GM19025 (cell line): ENCODE data around the gene SH3RF1.

ENCODE experiments used
- ATAC-seq: cut with Tn5 transposase; IDR thresholded peaks from one replicate; pipeline ENCODE4 v1.9.1; 2021; ENCODE audit warnings: mild to moderate bottlenecking, low read depth, moderate library complexity; ENCODE audit not compliant: unreplicated experiment

SH3RF1 gene

DNA sequence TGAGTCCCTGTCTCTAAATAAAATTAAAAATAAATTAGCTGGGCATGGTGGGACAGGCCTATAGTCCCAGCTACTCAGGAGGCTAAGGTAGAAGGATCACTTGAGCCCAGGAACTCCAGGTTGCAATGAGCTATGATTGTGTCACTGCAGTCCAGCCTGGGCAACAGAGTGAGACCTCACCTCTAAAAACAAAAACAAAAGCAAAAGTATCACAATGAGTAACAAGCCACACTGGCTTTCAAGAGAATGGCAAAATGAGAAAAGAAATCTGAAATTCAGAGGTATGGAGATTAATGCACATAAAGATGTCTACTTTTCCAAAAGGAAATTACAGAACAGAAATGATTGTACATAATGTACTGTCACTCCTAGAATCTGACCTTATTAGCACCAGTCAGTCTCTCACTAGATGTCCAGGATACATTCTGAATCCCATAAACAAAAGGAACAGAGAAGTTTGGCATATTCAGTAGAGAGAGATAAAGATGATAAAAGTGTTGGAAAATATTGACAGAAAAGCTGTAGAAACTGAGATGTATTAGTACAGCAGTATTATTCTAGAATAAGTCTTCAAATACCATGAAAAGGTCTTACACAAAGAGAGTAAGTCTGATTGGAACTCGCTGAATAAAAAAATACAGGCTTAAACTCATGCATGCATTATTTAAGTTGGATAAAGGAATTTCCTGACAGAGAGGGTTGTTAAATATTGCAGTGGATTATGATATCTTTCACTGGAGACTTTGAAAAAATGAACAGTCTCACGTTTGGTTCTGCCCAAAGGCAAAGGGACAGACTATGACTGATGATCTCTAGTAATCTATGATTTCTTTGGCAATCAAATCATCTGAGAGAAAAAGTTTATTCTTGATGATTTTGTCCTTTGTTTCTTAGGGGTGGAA is 102.5 kb downstream of the SH3RF1 start:
- peak; percentile 88 for ATAC-seq

DNA sequence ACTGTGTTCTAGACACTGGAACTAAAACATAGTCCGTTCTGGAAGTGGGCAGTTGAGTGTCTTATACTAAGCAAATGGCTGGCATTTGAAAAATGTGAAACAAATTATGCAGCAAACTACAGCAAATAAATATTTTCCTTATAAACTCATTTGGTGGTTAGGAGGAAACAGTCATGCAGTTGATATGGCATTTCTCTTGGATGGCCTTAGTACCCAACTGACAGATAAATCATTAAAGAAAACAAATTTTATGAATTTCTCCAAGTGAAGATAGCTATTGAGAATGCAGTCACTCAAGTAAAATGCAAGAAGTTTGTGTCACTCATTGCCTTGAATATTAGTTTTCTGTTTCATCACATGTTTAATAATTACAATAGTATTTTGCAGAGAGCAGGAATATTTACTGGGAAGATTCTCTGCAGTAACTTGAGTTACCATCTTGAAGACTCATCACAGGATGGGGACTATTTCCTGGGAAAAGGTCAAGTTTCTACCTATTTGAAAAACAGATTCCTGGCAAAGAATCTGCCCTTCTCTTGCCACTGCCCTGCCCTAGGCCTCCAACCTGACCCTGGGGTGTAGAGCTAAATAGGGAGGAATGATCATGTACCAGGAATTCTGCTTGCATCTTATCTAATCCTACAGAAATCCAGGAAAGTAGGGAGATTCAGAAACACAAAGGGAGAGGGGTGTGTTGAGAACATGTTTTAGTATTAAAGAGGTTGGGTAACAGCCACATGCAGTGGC is 105.9 kb downstream of the SH3RF1 start:
- ATAC-seq, result no peak

DNA sequence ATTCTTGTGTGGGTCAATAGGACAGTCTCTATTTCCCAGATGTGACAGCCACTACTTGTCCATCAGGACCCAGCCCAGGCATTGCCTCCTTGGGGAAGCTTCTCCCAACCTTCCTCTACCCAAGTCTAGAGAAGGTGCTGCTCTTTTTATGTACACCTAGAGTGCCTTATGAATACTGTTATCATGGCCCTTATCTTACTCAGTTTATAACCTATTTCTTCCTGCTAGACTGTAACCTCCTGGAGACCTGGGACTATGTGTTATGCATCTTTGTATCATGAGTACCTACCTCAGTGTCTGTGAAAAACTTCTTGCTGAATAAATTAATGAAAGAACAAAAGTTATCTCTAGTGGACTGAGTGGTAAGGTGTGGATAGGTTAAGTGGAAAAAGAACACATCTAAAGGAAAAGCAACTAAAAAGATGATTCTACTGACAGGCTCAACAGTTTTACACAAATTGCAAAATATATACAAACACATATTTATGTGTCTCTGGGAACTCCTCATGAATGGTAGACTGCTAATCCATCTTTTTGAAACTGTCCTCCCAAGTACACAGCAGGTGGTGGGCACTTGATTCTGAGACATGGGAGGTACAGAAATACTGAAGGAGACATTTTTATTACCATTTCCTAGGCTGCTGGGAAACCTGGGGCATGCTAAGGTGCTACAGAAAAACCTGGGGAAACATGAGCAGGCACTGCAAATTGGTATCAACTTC is 106.6 kb downstream of the SH3RF1 start:
- no peak for ATAC-seq

DNA sequence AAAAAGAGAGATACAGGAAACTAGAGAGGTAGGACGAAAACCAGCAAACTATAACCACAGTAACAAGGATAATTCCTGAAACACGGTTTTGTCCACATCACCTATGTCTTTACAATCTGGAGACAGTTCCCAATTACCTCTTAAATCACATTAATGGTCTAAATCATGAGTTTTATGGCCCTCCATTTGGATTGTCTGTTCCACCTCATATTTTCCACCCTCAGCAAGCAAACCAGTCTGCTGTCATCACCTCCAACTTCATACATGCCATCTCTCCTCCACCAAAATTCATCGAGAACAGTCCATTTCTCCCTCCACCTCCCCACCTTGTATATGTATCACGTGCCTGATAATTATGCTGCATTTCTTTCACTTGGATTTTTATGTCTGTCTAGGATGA is 107.3 kb downstream of the SH3RF1 start:
- ATAC-seq, result no peak

DNA sequence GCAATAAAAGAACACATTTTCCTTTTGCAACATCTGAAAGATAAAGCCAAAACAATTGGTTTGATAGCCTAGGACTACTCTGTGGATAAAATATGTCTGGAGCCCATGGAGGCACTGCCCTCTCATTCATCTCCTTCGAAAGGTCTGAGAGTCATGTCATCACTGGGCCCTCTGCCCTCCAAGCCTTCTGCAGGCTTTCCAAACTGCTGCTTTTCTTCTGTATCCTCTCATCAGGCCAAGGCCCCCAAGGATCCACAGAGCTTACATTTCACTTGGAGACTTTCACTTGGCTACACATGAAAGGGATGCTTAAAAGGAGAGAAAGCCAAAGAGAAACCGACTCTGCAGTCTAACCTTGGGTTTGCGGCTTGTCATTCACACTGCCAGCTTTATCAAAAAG is 109.9 kb downstream of the SH3RF1 start:
- no peak for ATAC-seq

DNA sequence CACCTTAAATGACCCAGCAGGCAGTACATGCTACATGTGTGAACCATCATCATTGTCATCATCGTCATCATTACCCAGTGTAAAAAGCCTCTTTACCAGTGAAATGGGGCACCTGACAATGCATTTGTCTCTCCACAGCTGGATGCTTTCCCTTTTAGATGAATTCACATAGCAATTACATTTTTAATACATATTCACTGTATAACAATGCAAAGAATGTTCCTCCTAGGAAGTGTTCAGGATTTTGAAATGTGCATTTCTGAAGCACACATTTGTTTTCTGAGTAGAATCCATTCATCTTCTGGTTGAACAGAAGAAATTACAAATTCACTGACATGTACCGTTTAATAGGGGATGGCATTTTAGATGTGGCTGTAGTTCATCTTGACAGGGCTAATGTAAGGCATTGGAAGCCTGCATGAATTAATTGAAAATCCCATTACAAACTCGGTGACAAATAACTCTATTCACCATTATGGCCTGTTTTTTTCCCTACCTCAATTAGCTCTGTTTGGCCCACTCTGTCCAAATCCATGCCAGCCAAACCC is 111.1 kb downstream of the SH3RF1 start:
- ATAC-seq, result no peak

DNA sequence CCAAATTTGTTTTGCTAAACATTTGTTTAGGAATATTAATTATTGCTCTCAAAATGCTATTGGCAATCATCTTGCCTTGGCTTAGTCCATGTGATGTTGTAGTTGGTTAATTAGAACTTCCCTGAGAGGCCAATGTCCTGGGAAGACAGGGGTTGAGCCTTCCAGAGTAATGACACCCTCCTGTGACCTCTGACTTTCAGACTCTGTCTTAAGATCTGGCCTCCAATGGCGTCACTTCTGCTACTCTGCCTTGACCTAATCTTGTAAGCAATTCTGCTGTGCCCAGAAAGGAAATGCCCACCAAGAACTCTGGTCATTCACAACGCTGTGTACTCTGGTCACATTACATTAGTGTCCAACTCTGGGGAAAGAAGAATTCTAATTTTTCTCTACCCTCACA is 111.9 kb downstream of the SH3RF1 start:
- ATAC-seq, result no peak

DNA sequence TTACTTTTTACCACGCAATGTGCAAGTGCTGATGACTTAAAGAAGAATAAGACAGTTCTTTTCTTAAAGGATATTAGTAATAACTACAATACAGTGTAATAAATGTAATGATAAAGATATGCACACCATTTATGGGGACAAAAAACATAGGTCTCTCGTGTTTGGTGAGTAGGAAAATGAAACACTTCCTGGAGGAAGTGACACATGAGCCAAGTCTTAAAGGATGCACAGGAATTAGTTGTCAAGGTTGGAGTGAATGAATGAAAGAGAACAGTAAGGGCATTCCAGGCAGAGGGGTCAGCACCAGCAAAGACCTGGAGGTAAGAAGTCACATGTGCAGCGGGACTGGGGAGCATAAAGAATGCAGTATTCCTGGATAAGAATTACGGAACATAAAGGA is 112.7 kb downstream of the SH3RF1 start:
- no peak for ATAC-seq

DNA sequence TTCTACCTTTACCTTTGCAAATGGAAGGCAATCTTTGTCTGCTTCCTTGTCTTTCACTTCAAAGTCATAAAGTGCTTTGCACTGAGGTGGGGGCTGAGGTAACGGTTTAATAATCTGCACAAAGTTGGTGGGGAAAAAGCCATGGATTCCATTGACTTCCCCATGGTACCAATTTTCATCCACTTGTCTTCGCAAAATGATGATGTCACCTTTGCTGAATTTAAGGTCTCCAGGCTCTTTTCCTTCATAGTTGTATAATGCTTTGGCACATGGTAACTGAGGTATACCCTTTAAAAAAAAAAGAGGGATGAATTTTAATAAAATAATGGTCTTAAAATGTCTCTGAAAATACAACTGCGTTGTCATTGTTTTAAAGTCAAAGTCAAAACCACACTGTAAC is 114.4 kb downstream of the SH3RF1 start:
- no peak for ATAC-seq

DNA sequence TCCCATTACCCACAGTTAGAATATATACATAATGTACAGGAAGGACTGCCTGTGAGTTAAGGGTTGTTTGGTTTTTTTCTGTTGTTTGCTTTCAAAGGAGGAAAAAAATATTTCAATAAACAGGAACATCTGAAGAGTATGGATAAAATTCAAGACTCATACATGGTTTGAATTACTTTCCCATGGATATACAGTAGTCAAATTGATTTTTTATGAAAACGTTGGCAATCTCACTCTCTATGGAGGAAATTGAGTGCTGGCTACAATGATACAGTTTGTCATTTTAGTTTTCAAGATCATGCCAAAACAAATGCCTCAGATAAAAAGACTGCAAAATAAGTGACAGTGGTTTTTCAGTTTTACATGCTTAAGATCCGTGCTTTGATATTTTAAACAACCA is 116.6 kb downstream of the SH3RF1 start:
- no peak for ATAC-seq

DNA sequence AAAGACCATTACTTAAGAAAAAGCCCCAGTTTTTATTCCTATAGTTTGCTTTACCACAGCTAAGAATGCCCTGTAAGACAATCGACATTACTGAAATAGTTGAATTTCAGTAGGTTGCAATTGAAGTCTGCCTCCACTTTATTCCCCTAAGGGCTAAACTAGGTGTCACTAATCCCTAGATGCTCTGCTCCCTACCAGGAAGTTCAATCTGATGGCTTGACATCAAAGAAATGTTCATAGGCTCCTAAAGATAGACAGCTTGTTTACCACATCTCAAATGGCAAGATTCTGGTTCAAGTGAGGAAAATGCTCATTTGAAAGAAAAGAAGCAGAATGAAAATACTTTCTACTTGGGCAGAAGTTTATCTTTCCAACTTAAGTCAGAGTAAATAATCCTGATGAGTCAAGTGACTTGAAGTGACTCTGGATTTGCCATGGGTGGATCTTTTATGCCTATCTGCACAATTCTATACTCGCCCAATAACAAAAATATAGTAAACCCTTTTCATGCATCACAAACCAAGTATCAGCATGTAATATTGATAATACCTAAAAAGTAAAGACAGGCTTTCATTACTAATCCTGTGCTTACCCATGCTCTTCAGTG is 117.2 kb downstream of the SH3RF1 start:
- ATAC-seq, result no peak

DNA sequence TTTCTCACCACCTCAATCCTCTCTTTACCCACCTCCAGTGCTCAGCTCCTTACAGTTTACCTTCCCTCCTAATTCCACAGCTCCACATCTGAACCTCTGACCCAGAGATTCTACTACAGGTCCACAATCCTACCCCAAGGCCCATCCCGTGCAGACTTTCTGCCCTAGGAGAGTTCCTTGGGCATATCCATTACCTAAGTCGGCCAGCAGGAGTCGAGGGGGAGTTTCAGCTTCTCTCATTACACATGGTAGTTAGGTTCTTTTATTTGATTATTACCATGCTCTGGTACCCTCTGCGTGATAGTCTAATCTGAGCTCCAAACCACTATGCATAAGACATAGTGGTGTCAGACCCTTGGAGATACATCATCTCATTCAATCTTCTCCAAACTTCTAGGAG is 117.9 kb downstream of the SH3RF1 start:
- ATAC-seq, result no peak

DNA sequence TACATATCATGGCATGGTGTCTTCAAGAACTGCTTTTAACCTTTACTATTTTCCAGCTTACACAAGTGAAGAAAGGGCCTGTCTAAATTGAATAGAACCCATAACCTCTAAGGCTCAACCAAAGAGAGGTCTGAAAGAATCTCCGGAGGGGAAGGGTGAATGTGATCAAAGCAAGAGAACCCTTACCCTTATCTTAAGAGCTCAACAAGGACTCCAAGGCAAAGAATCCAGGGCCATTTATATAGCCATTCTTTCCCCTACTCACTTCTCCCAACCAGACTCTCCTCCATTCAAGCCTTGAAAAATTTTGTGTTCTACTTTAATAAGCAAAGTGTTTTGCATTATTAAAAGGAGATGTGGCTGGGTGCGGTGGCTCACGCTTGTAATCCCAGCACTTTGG is 118.7 kb downstream of the SH3RF1 start:
- ATAC-seq, result no peak

DNA sequence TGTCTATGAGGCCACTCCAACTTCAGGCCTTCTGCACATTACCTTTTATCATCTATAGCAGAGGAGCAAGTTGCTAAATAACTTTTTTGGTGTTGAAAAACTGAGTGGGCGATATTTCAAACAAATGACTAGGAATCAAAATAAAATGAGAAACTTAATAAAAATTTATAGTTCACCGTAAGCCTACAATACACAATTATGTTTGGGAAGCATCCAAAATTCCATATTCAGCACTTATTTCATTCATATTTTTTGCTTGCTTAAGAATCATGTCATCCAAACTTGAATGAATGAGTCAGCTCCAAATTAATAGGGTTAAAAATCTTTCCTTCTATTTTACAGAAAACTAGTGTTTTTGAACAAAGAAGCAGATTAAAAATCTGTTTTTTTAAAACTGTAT is 119.1 kb downstream of the SH3RF1 start:
- ATAC-seq, result no peak

DNA sequence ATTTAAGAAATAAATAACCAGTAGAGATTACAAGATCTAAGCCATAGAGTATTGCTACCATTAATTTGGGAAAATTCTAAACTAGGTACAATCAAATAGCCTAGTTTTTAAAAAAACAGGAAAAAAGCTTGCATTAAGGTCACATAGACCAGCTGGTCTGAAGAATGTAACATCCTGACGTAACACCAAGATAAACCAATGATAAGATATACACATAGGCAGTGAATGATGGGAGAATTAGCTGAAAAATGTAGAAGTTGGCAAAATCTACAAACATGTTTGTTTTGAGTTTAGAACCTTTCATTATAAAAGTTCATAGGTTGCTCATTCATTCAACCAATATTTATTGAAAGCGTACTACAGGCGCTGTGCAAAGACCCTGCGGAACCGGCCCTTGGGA is 120.0 kb downstream of the SH3RF1 start:
- ATAC-seq, result no peak

DNA sequence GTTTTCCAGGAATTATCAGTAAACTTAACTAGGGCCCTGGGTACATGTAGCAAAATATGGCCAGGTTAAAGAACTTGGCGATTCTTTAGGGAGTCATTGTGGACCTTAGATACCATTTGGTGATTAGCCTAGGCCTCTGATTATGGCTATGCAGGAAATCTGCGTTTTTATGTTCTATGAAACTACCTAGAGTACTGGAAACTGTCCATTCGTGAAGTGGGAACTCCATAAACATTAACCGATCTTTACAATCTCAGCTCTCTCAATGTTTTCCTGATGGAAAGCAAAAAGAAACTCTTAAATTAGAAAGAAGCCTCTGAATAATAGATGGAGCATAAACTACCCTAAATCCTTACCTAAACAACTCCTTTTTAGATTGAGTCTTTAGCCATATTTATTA is 121.9 kb downstream of the SH3RF1 start:
- no peak for ATAC-seq

DNA sequence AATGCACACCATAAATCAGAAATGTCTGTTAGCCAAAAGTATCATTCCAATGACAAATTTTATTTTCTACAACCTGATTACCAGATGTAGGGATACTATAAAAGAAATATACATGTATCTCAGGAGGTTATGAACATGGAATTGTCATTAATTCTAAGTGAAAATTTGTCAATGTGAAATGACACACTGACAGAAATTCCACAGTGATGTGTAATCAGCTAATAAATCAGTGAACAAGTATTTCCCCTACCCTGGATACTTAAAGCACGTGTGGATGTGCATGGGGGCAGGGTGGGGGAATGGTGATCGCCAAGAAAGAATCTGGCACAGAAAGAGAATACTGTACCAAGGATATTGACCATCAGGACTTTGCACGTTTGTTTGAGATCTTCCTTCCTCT is 123.6 kb downstream of the SH3RF1 start:
- ATAC-seq, result no peak

DNA sequence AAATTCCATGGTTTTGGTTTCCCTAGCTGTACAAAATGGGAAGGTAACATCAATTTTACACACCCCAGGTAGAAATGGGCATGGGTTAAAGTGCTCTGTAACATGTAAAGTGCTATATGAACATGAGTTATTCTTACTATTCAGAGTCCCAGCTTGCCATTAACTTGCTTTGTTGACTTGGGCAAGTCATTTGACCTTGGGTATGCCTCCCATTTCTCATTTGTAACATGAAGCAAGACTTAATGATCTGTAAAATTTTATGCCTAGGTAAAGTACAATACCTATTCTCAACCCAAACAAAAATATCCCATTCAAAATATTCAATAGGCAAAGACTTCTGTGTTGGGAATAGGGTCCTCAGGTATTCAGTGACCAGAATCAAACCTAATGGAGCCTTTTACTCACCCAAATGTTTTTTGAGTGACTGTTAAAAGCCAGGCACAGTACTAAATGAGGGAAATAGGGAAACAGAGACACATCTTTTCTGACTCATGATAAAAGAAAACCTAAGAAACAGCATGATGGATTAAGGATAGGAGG is 126.6 kb downstream of the SH3RF1 start:
- no peak for ATAC-seq

DNA sequence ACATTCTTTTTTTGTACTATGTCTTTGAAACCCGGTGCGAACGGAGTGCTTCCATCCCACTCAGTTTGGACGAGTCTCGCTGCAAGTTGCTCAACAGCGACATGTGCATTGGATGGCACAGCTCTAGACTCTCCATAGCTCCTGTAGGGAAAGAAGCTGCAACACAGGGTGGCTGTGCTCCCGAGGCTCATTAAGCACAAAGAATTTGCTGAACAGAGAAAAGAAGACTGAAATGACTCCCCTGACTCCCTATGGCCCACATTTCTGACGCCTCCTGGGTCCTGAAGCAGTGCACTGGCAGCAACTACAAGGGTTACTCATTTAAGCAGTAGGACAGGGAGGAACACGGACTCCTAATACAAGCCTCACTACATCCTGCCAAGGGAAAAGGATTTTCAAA is 127.4 kb downstream of the SH3RF1 start:
- no peak for ATAC-seq

DNA sequence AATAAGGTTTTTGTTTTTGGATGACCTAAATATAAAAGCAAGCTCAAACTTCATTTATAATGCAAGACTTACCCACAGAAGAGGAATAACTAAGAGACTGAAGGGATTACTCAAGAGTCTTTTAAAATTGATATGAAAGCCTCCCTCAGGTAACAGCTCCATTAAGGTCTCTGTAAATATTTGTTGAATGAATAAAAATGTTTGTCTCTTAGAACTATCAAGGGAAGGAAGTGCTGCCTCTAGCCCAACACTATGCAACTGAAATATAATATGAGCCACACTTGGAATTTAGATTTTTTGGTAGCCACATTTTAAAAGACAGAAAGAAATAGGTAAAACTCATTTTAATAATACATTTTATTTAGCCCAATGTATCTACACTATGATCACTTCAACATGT is 127.8 kb downstream of the SH3RF1 start:
- no peak for ATAC-seq
